HPDE6-E6E7 (cell line): ENCODE results near the gene SFI1.
A peak's percentile ranks its signal among the peaks of the same experiment; 100 is the strongest.

Experiments
- DNase-seq: peaks from one replicate; pipeline ENCODE4 v3.0.0; 2011; ENCODE audit warnings: missing footprints; ENCODE audit errors: extremely low spot score

Gene SFI1

DNA sequence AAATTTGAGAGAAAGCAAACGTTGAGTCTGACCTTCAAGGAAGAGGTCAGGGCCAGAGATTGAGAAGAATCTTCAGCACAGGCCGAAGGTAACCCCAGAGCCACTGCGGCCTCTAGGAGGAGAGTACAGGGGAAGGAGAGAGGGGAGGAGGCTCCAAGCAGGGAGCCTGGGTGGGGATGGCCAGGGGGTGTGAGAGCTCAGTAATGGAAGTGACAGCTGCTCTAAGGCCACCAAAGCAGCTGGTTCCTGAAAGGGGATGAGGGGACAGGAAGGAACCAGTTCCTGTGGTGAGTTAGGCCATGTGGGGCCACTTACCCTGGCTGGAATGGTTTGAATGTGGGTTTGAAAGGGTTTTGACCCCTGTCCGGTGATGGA, 119.6 kb downstream of the SFI1 start:
- no peak for DNase-seq

DNA sequence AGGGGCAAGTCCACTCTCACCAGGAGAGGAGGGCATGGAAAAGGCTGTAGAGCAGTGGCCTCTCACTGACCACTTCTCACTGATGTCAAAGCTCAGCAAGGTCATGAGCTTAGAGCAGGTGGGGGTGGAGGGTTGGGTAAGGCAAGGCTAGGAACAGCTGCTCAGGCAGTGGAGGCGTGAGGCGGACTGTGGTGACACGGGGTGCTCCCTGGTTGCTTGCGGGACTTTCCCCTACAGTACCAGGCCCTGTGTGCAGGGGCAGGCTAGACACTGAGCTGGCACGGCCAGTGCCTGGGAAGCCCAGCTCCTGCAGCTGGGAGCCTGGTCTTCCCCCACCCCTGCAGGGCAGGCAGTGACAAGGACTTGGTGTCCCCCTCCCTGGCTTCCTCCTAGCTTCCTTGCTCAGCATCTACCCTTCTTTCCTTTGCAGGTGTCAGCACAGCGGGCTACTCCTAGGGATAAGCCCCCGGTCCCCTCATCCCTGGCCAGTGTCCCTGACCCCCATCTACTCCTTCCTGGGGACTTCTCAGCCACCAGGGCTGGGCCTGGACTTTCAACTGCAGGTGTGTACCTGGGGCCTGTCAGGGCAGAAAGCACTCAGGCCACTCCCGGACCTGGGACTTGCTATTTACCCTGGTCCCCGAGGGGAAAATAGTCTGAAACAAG, 120.1 kb downstream of the SFI1 start:
- DNase-seq, result no peak

DNA sequence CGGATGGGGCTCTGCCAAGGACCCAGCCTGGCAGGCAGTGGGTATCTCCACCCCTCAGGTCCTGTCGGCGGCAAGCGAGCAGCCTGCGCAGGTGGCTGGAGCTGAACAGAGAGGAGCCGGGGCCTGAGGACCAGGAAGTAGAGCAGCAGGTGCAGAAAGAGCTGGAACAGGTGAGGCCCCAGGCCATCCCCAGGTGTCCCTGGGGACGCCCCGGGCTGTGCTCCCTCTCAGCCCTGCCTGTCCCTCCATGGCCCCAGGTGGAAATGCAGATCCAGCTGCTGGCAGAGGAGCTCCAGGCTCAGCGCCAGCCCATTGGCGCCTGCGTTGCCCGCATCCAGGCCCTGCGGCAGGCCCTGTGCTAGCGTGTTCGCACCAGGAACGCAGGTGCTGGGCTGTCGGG, 121.7 kb downstream of the SFI1 start:
- DNase-seq, result no peak

DNA sequence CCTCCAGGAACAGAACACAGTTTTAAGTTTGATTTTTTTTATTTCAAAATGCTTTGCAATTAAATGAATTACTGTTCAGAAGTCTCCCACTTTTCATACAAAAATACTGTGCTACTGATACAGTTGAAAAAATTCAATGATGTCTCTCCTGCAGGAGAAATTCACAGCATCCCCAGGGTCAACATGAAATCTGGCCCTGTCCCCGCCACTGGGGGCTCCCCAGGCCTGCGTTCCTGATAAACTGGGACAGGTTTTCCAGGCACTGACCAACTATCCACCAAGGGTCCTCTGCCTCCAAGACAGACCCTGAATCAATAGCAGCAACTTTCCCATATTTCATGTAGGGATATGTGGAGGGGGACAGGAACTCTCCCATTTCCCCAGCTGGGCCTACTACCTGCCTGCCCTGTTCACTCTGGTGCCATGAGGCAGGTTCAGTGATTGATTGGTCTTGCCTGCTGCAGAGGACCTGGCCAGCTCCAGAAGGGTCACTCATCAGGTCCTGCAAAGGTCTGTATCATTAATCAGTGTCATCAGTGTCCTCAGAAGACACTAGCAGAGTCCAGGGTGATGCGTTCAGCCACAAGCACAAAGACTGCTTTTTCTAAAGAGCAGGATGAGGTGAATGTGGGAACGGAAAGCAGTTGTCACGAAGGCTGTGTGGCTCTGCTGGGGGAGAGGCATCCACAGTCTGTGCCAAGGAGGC, 122.3 kb downstream of the SFI1 start:
- DNase-seq, result no peak

DNA sequence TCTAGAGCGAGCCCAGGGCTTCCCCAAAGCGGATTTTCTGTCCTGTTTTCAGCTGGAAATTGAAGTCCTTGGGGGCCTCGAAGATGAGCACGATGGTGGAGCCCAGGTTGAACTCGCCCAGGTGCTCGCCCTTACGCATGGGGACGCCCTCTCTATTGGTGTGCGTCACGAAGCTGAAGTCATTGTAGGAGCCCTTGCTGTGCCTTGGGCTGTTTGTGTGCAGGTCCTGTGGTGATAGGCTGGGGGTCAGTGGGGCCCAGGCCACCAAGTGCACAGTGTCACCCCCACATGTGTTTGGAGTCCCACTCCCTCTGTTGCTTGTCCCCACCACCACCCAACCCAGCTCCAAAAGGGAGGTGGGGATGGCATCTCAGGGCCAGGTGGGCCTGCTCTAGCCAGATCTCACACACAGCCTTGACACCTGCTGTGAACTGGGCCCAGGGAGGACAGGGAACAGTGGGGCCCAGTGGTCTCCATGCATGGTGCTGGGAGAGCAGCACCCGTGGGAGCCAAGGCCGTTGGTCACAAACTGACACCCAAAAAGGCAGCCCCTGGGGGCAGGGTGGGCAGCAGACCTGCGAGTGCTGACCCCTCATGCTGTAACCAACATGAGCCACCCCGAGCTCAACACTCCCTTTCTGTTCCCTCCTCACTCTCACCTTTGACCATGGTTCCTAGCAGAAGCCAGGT, 123.4 kb downstream of the SFI1 start:
- DNase-seq, result no peak

DNA sequence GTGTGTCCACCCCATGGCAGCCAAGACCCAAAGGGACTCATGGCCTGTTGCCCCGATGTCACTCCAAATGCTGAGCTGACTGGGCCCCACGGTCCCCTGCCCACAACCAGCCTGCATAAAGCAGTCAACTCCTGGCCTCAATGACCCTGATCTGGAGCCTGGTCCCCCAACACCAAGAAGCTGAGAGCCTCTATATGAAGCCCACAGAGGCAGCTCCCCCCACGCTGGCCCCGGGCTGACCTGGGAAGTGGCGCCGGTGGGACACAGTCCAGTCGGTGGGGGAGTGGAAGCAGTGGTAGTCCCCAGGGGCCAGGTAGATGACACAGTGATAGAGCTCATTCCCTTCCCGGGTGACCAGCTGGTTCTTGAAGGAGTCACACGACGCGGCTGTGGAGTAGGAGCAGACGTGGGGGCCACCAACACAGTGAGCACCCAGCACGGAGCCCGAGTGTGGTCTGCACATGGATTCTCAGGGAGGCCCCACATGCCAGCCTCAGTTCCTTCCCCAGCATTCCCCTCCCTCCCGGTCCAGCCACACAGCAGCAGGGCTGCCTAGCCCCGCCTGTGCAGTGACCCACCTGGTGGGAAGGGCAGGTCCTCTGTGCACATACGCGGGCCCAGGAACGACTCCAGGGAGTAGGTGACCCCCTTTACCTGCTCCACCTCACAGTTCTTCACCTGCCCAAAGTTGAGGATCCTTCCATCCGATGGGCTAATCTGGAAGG, 124.6 kb downstream of the SFI1 start:
- DNase-seq, result no peak

DNA sequence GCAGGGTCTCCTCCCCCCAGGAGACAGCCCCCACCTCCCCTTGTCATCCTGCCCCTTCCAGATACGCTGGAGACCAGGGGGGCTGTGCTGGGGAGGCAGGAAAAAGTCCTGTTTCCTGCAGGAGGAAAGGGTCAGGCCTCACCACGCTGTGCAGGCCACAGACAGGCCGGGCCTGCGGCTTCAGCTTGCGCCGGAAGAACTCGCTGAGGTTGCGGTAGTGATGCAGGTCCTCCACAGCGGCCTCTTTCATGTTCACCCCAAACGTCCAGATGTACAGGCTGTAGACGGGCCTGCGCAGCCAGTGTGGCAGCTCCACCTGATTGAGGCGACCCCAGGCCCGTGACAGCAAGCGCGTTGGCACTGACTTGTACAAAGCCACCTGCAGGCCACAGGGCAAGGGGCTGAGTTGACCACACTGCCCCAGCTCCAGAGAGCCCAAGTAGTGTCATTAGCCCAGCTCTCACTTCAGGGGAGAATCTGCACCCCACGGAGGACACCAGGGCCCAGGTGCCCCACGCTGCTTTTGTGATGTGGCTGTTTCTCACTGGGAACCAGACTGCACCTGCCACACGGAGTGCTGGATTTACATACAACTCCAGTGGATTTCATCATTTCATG, 125.3 kb downstream of the SFI1 start:
- DNase-seq, result no peak

DNA sequence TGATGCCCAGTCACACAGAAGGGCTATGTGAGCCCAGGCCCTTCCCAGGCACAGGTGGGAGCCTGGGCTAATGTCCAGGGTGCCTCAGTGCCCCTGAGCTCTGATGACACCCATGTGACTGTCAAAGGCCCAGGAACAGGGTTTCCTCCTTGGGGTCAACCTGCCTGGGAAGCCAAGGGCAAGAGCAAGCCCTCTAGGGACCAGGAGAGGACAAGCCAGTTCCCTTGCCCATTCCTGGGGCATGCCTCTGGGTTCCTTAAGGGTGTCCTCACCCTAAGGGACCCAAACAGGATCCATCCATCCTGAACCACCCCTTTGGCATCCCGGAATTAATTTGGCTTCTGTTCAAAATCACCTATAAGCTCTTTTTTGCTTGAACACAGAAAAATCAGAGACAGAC, 126.6 kb downstream of the SFI1 start:
- no peak for DNase-seq

DNA sequence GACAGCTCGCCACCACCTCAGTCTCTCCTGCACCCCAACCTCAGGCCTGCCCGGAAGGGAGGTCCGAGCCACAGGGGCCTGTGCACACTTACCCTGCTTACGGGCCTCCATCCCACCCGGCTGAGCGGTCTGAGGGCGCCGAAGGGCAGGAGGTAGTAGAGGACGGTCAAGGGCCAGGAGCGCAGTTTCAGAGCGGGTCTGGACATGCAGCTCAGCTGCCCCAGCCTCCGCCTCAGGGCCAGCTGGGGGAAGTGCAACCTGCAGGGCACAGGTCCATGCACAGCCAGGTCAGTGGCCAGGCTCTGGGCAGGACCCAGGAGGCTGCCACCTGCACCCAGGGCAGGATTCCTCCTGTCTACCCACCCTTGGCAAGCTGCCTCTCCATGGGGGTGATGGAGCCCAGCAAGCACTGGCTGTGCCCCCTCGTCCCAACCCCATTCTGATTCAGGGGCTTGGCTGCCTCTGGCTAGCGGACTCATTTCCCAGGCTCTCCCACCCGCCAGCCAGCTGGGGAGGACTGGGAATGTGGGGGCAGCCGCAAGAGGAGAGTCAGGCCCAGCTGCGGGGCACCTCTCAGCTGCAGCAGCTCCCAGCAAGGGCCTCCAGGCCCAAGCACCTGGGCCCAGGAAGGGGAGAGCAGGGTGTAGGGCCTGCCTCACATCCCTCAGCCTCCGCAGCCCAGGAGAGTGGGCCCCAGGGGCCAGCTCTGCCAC, 127.4 kb downstream of the SFI1 start:
- DNase-seq, result no peak

DNA sequence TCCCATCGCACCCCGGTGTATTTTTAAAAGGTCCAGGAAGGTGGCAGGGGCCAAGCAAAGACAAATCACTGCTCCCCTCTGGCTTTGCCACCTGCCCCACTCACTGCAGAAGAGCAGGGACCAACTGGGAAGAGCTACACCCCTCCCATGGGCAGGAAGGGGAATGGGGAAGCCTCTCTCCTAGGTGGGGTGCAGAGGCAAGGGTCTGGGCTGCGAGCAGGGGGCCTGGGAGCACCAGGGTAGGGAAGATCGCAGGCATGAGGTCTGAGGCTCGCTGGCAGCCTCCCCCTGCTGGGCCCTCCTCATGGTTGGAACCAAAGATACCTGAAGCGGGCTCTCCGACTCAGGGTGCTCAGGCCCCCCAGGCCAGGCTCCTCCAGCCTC, 128.9 kb downstream of the SFI1 start:
- DNase-seq, result no peak

DNA sequence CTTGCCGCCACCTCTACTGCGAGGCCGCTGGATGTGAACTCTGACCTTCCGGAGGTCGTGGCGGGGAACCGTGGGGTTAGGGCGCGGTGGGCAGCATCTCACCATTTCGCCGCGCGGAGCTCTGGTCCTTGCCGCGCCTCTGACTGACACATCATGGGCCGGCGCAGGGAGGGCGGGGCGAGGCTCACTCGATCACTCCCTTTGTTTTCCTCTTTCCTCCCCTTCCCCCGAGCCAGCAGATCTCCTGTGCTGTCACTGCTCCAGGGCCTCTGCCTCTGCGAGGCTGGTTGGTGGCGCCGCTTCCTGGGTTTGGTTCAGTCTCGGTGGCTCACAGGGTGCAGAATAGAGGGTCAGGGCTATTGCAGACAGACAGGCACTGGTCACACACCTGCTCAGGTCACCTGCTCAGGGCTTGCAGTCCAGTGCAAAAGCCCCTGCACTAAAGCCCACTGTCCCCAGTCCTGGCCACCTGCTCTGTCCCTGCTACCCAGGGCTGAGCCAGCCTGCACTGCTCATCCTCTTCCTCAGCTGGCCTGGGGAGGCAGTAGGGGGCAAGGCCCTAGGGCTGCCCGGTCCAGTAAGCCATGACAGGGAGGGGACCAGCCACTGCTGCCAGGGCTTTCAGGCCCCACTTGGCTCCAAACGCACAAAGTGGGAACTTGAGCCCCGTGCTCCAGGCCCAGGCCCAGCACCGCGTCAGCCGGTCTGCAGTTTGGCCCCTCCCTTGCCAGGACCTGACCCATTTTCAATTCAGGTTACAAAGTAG, 129.5 kb downstream of the SFI1 start:
- no peak for DNase-seq

DNA sequence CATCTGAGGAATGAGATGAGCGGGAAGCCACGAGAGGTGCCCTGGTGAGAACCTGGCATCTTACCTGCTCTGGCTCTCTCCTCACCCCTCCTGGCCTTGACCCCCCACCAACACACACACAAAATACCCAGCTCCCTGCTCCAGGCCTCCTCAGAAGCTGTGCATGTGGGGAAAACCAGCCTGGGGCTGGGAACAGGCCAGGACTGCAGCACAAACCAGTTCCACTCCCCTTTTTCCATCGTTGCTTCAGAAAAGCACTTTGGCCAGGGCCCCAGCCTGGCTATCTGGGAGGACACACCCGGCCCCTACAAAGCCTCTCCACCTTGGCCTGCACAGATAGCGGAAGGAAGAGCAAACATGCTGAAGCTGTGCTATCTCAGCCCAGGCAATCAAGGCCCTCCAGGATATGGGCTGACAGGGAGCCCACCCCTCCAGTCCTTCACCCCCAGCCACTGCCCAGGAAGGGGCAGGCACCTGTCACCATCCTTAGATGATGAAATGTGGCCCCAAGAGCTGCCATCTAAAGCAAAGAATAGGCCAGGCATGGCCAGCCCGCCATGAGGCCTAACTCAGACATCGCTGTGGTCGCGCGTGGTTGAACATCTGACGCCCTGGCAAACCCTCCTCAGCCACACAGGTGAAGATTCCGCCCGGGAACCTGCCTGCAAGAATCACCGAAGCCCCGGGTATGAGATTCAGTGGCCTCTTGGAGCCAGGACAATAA, 130.3 kb downstream of the SFI1 start:
- no peak for DNase-seq

DNA sequence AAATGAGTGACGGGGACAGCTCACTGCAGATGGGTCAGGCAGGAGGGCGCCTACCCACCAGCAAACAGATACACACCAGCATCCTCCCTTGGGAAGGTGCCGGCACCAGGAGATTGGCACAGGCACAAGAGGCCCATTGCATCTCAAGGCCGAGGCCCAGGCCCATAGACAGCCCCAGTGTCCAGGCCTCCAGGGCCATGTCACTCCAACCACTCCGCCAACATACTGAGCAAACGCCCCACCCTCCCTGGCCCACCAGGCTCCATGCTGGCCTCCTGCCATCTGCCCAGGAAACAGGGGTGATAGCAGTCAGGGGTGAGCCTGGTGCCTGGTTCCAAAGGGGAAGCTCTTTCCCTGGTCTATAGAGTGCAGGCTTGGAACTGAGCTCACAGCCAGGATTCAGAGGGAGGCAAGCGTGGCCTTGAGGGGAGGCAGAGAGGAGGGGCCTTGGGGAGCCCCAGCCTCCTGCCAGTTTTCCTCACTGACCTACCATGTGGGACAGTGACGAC, 130.9 kb downstream of the SFI1 start:
- DNase-seq, result no peak

DNA sequence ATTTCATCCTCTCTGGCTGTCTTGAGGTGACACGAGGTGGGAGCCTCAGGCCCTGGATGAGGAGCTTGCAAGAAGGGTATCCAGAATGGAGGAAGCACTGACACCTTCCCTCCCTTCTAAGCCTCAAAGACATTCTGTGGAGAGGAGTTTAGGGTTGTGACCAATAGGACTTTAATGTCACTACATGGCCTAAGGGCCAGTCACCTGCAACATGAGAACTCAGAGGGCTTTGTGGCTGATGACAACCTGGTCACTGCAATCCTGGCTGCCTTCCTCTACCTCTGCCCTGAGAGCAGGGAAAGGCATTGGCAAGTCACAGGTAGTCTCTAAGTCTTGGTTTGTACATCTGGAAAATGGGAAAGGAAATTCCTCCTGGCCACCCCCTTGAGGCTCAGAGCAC, 132.0 kb downstream of the SFI1 start:
- no peak for DNase-seq

DNA sequence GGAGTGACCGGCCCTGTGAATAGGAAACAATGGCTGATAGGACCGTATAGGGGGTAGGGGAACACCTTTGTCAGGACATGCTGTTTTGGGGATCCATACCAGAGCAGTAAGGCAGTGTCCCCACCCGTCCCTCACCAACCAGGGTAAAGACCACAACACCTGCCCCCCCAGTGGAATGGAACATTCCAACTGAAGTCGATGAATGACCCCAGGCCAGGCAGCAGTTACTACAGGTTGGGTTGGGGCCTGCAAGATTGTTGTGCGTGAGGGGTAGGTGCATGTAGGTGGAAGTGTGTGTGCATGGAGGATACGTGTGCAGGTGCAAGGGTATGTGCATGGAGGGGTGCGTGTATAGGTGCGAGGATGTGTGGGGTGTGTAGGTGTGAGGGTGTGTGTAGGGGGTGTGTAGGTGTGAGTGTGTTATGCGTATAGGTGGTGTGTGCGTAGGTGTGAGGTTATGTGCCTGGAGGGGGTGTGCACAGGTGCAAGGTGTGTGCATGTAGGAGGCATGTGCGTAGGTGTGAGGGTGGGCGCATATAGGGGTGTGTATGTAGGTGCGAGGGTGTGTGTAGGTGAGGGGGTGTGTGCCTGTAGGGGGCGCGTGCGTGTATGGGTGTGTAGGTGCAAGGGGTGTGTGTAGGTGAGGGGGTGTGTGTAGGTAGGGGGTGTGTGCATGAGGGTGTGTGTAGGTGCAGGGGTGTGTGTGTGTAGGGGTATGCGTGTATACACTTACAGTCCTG, 132.8 kb downstream of the SFI1 start:
- no peak for DNase-seq

DNA sequence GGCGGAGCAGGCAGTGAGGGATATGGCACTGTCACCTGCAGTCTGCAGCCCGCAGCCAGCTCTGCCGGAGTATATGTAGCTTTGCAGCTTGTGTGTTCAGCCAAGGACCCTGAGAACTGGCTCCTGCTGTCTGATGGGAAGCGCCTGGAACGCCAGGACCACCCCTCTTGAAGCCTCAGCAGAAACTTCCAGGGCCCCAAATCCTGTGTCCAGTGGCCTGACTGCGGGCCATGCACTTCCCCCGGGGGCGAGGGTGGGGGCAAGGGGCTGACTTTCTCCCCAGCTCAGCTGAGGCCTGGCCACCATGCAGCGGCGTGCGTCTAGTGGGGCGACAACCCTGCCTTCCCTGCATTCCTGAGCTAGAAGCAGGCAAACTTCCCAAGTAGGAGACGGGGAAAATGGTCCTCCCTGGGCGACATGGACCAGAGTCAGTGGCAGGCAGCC, 133.4 kb downstream of the SFI1 start:
- no peak for DNase-seq

DNA sequence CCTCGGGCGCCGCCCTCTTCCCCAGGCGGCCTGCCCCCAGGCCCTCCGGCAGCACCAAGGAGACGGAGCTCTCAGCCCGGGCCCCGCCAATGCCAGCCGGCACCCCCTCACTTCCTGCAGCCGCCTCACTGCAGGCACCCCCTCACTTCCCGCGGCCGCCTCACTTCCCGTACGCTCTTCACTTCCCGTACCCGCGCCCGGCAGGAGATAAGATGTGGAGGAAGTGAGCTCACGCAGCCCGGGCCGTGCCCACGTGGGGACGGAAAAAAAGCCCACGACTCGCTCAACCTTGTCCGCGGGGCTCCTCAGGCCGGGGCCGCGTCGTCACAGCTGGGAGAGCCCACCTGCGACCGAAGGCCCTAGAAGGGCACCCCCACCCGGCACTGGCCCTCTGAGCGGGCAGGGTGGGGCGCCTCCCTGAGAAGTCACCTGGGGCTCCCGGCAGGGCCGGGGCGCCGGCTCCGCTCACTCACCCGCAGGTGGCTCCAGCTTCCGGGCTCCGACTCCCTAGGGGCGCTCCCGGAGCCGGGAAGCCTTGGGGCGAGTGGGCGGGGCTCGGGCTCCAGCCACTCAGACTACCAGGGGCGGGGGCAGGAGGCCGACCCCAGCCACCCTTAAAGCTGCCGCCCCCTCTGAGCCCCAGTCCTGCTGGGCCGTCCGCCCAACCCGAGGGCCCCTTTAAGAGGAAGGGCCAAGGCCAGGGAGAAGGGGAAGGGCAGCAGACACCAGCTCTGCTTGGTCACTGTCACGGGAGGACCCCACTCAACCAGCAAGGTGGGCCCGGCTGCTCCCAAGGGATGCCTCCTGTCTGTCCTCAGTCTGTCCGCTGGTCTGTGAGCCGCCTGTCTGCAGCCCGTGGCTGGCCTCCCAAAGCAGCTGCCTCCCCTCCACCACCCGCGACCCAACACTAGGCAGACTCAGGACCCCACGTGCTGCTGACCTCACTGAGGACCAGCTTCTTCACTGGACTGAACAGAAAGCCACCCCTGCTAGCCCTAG, 134.3 kb downstream of the SFI1 start:
- peak; percentile 70 for DNase-seq

DNA sequence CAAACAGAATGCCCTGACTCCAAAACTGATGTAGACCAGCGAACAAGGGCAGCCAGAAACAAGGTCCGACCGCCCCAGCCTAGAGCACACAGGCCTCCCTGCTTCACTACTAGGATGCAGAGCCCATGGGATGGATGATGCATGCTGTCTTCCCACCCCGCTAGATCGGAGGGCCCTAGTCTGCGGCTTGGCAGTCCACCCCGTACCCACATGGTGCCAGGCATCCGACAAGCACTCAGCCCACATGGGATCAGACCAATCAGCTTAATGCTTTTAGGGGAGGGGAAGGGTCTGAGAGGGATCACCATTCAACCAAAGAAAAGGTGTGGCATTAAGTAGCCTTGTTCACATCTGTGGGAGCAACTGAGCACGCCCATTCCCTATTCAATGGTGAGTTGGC, 135.1 kb downstream of the SFI1 start:
- no peak for DNase-seq
